GM19463 (cell line): ENCODE measurements around the gene CCDC149.
A peak's percentile ranks its signal among the peaks of the same experiment; 100 is the strongest.

Experiments used
- ATAC-seq: cut with Tn5 transposase; IDR thresholded peaks from one replicate; pipeline ENCODE4 v1.9.1; 2021; ENCODE audit warnings: mild to moderate bottlenecking, moderate library complexity; ENCODE audit not compliant: unreplicated experiment

Gene CCDC149

DNA sequence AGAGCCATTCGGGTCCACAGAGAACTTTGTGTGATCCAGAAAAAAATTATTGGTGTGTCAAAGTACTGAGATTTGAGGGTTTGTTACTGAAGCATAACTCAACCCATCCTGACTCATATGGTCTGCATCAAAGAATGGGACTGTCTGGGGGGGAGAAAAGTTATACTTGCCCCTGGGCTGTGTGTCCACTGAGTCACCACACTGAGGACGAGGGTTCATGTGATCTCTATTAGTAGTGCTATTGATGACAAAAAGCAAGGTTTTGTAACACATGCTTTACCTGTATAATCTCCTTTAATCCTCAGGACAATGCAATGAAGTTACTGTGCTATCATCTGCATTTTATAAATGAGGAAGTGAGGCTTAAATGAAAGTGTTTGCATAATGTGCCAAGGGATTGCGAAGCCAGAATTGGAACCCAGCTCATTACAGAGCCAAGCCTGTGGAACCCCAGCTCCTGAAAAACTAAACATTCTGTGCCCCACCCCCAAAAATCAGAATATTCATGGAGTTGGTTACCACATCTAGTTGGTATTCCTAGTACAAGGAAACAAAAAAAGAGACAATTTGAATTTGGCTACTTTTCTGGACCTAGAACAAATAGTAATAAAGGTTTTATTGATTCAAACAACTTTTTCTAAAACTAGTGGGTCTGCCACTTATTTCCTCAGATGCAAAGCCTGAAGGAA is 31.2 kb downstream of the CCDC149 start:
- ATAC-seq = no peak

DNA sequence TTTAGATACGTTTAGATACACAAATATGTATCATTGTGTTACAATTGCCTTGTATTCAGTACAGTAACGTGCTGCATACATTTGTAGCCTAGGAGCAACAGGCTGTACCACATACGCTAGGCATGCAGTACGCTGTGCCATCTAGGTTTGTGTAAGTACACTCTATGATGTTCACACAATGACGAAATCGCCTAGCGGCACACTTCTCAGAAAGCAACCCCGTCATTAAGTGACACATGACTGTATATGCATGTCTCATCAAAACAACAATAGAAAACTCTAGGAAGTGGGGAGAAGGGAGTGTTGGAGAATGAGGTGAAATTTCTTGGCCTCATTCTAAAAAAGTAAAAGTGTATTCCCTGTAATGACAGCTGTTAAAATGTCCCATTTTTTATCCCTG is 32.7 kb downstream of the CCDC149 start:
- ATAC-seq = no peak

DNA sequence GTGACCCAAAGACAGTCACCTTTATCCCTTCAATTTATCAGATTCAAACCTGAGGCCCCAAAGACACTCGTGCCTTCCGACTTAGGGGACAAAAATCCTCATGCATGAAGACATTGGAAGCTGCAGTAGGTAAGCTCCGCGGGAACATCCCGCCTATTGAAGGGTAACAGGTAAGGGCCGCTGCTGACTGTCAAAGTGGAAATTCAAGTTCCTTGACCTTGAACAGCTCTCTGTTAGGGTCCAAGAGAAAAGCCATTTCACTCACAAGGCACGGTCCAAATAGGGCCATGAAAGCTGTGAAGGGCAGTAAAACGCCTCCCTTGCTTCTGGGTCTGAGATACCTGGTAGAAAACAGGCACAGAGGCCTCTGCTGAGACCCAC is 34.2 kb downstream of the CCDC149 start:
- no peak for ATAC-seq

DNA sequence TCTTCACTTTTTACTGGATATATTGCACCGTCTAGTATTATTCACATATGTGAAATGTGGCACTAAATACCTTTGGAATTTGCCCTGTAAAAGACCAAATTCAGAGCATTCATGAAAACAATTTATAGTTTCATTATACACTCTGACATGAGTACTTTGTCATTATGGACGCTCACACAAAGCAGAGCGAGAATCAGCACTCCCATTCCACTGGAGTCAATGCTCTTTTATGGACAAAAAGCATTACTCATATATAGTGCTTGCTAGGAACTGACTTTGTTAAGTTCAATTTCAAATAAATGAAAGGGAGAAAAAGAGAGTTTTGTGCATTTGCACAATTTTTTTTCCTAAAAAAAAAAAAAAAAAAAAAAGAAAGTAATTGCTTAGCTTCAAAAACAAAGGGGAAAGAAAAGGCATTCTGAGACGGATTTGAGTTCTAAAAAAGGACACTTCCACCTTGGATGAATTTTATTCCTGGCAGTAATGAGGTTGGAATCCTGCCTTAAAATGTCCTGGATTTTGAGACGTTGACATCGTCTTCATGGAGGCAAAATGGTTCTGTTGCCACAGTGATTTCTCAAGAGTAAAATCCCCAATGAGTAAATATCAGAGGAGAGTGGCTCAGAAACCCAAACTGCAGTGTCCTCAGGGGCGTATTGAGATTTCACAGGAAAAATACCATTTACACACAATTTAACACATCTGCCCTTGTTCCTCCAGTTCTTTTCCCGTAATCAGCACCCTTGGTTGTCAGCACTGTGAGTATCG is 34.8 kb downstream of the CCDC149 start:
- no peak for ATAC-seq

DNA sequence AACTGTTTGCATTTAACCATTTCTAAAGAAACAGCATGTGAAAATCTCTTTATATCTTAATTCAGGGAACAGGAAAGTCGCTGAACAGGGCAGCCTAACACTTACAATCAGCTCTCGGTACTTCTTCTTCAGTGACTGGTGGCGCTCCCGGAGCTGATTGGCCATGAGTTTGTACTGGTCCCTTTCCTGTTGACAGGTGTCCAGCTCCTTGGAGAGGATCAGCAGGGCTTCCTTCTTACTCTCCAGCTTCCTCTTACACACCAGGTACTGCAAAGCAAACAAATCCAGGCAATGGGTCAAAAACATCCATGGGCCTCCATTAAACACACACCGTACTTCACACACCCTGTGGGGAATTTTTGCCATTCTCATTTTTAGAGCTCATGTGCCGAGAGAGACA is 36.4 kb downstream of the CCDC149 start:
- ATAC-seq = no peak

DNA sequence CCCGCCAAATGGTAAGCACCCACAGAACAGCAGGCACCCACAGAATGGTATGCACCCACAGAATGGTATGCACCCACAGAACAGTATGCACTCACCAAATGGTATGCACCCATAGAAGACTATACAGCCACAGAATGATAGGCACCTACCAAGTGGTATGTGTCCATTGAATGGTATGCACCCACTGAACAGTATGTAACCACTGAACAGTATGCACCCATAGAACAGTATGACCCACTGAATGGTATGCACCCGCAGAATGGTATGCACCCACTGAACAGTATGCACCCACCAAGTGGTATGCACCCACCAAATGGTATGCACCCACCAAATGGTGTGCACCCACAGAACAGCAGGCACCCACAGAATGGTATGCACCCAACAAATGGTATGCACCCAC is 40.1 kb downstream of the CCDC149 start:
- no peak for ATAC-seq

DNA sequence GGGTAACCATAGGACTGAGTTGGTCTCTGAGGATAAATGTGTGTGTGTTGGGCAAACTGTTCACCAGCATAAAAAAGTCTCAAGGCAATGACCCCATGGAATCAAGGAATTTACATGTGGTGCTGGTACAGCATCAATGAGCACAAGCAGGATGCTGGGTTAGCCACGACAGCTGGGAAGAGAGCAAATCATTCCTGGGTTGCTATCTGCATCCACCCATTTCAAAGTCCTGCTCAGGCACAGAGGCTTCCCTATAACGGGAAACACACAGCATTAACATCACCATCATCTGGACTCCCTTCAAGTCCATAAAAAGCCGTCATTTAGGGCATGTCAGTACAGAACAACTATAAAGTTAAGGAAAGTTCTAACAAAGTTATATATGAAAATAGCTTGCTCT is 41.6 kb downstream of the CCDC149 start:
- ATAC-seq = no peak

DNA sequence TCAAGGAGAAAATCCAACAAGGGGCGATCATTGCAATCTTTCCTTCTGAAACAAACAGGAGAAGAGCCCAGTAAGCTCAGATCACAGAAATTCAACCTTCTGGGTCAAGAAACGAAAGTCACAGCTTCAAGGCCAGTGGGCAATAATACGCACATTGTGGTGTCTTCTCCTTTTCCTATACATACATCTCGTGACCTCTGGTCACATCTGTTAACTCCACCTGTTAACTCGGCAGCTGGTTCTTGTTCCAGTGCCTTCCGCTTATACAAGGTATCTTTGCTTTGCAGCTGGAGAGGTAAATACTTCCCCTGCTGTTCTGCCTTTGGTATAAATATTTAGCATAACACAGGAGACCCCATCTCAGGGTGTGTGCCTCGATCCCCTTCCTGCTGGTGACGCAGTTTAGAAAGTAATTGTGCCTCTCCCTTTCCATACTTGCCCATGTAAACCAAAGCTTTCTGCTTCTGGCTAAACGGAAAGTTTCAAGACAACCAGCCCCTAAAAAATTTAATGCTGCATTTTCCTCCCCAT is 45.0 kb downstream of the CCDC149 start:
- ATAC-seq = no peak

DNA sequence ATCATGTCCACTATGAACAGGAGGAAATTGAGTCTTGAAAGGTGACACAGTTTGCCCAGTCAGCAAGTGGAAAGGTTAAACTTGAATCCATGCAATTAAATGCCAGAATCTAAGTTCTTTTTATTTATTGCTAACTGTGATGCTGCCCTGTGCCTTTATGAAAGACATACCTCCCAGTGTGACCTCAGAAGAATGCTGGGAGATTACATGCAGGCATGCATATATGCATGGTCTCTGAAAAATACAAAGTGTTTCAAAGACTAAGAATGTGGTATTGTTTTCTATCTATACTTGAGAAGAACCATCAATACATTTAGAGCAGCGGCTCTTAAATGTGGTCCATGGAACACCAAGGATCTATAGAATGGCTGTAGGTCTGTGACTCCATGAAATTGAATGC is 45.6 kb downstream of the CCDC149 start:
- ATAC-seq = no peak

DNA sequence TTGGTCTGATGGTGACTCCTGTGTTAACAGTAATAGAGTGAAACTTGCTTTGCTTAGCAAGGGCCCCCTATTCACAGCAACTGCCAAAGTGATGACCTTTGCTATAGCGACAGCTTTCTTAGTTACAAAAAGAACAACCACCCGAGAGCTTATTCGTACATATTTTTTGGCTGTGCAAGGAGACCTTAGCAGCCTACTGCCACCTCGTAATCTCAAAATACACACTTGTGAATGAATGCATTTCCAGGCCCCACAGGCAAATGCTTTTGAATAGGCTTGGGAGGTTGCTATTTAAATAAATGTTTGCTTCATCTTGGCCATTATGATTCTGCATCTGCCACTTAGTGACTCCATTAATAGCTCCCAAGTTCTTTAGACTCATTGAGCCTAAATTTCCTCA is 47.4 kb downstream of the CCDC149 start:
- no peak for ATAC-seq

DNA sequence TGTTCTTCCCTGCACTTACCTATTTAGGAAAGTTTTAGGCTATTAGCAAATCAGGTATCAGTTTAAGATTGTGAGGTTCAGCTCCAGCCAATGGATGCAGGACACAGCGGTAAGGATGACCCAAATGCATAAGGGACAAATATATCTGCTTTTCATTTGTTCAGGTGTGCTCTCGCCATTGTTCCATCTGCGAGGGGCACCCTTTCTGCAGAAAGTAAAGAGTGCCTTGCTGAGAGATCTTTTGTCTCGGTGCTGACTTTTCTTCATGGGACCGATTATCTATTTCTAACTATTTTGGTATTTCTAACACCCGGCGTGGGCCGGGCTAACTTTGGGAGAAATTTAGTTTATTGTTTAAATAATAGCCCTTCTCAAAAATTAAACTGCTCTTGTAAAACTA is 49.0 kb downstream of the CCDC149 start:
- ATAC-seq = no peak

DNA sequence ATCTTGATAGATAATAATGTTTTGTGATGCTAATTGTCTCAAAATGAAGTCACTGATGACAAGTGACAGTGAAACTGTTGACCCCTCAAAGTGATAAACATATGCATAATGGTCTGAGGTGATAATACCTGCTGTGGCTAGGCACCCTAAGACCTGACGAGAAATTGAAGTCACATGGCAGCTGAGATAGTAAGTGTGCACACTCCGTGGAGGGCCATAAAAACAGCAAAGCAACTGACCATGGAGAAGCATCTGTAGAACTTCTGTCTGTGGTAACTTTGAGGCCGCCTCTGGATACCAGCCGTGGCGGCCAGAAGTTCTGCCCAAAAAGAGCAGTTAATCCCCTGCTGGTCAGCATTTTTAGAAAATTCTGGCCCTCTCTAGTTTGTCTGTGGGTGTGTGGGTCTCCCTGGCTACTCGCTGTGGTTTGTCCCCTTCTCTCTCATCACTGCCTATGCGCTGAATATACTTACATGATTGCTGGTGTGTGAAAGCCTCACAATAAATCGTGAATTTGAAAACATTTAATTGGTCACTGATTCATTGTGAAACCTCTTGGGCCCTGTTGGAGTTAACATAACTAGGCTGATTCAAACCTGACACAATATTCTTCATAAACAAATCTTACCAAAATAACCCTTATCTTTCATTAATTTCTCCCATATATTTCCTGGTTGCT is 50.6 kb downstream of the CCDC149 start:
- ATAC-seq = peak; percentile 55

DNA sequence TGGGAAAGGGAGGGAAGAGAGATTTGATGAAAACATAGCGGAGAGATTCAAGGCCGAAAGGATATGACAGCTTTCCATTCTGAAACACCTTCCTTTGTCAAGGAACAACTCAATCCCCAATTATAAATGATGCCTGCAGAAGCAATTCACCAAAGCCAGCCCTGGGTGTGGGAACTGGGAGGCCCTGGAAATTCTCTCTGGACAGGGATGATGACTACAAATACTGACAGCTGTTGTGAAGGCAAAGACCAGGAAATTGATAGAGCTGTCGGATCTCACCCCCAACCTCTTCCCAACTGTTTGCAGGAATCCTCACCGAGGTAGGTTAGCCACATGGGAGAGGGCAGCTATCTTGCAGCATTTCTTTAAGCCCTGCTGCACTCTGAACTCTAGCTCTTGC is 54.3 kb downstream of the CCDC149 start:
- ATAC-seq = no peak

DNA sequence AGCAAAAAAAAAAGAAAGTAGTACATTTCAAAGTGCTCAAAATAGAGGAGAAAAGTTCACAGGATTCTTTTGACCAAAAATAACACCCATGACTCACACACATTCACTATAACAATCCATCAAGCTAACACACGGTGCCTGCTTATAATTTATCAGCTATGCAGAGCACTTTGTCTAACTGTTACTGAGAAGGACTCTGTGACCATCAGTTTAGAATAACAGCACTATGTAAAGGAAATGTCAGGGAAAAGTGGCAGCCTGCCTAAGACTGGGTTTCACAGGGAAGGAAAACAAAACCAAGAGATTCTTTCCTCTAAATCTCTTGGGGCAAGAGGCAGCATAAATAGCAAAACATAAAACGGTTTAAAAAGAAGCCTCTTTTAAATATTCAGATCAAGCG is 54.8 kb downstream of the CCDC149 start:
- ATAC-seq = no peak

DNA sequence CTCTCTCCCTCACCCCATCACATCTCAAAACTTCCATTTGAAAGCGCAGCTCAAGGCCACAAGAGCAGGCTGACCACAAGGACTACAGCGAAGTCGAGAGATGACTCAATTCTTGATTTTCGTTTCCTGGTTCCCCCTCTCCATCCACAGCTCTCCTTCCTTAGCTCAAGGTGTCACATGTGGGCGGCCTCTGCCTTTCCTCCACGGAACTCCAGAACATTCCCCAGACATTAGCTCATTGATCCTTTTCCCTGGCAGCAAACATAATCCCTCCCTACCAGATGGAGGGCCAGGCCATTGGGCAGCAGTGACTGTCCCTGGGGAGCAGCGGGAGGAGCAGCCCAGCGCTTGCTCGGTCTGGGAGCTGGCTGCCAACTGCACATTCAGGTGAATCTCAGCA is 56.3 kb downstream of the CCDC149 start:
- peak; percentile 96 for ATAC-seq

DNA sequence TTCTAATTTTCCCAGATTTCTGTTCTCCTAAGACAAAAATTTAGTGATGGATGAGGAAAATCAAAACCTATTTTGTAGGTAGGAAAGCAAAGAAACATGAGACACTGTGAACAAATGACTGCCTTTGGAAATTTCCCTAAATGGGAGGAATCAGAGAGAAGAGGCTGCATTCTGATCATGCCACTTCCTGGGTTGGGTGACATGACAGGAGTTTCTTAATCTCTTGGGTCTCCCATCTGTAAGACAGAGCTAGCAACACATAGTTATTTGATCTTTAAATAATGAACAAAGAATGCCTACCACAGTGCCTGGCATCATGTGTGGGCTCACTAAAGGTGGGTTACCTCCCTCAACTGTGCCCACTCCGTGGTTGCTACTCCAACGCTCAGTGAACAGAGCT is 57.1 kb downstream of the CCDC149 start:
- ATAC-seq = no peak

DNA sequence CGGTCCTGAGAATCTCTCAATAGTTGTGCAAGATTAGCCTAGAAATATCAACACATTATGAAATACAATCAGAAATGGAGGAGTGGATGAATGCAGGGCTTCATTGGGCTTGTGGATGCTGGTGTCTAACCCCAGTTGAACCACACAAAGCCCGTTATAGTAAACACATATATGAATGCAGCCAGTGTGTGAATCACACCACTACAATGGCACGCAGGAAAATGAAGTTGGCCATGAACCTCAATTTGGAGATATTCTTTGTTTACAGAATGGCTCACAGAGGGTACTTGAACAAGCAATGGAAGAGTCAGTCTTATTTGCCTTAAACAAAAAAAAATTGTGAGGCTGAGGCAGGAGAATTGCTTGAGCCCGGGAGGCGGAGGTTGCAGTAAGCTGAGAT is 59.7 kb downstream of the CCDC149 start:
- no peak for ATAC-seq

DNA sequence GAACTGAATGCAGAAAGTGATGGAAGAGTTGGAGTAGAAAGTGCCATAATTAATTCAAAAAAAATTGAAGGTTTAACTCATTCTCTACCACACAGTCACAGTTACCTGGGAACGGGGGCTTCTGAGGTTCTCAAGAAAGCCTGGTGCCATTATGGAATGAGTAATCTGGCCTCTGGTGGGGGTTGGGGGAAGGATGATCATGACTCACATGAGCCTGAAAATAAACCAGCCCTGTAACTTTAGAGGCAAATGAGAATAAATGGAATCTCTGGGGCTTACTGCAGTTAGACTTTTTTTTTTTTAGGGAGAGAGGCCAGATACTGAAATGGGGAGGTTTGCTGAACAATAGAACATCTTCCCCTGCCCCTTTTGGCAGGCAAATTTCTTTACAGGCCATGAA is 62.2 kb downstream of the CCDC149 start:
- ATAC-seq = peak; percentile 72

DNA sequence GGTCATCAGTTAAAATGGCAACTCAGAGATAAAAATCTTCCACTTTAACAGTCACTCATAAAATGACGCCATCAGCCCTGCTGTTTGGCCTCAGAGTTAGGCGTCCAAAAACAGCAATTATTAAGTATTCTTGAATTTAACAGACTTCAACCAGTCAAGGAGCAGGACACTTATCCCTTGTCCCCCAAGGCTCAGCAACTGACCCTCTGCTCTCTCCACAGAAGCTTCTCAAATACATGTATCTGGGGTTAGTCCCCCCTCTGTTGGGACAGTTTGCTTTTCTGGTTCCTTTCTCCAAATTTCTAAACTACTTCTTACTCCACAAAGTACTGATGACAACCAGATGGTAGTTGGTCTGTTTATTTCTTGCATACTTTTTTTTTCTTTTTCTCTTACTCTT is 63.1 kb downstream of the CCDC149 start:
- ATAC-seq = no peak

DNA sequence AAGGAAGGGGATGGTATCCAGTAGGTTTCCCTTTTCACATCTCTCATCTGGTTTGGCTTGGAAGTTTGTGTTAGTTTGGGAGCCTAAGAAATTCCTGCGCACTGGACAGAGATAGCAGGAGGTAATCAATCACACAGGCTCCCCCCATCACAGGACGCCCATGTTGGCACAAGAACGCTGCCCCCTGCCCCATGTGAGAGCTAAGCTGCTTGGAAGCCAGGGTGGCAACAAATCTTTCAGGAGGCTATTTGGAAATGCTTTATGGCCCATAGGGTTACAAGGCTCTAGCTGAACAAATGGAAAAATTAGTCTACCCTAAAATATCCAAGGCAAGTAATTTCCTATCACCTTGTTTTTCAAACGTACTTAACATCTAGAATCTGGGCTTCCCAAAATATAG is 63.5 kb downstream of the CCDC149 start:
- ATAC-seq = no peak

DNA sequence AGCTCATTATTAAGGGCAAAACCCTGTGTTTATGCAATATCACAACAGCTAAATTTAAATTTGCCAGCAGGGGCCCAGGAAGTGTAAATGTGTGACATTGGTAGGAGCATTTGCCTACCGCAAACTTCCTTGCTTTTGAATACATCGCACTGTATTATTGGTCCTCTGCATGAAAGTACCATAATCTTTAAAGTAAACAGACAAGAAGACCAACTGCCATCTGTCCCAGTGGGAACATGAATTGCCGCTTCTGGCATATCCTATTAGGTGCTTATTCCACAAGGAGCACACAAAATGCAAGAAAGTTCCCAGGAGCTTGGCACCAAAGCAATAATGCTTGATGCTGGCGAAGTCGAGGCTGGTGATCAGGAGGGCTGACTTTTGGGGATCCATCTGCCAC is 66.1 kb downstream of the CCDC149 start:
- no peak for ATAC-seq

DNA sequence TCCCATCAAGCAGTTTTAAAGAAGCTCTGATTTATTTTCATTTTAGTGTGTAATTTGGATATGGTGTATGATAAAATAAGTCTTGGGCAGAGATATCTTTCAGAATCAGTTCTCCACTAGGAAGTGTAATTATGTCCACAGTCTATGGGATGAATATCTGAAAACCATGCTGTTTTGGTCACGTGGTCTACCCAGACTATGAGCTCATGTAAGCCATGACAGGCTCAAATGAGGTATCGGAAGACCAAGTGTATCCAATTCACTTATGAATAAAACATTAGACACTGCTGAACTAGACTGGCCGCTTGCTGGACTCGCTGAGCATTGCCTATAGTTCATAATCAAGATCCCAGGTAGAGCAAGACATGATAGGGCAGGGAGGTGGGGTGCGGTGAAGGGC is 66.9 kb downstream of the CCDC149 start:
- no peak for ATAC-seq
